ENCODE results near the gene OTOP3. TPM values are rescaled to one million over a fixed set of nuclear protein-coding genes. Genes with fewer than 3 reads are reported as not detected.

OTOP3 gene
- total RNA-seq, 1 experiment from 2014 or later, result not detected

- H3K27ac Mint-ChIP-seq, result no peak overlapping the region
- TF ChIP-seq, protein P1, sequence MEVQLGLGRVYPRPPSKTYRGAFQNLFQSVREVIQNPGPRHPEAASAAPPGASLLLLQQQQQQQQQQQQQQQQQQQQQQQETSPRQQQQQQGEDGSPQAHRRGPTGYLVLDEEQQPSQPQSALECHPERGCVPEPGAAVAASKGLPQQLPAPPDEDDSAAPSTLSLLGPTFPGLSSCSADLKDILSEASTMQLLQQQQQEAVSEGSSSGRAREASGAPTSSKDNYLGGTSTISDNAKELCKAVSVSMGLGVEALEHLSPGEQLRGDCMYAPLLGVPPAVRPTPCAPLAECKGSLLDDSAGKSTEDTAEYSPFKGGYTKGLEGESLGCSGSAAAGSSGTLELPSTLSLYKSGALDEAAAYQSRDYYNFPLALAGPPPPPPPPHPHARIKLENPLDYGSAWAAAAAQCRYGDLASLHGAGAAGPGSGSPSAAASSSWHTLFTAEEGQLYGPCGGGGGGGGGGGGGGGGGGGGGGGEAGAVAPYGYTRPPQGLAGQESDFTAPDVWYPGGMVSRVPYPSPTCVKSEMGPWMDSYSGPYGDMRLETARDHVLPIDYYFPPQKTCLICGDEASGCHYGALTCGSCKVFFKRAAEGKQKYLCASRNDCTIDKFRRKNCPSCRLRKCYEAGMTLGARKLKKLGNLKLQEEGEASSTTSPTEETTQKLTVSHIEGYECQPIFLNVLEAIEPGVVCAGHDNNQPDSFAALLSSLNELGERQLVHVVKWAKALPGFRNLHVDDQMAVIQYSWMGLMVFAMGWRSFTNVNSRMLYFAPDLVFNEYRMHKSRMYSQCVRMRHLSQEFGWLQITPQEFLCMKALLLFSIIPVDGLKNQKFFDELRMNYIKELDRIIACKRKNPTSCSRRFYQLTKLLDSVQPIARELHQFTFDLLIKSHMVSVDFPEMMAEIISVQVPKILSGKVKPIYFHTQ (CRISPR knock-in tag; IDR thresholded peaks at IDR 0.05), result no peak
- no peak for TF ChIP-seq RORB (CRISPR knock-in tag; IDR thresholded peaks at IDR 0.05)
- TF ChIP-seq, protein P2, sequence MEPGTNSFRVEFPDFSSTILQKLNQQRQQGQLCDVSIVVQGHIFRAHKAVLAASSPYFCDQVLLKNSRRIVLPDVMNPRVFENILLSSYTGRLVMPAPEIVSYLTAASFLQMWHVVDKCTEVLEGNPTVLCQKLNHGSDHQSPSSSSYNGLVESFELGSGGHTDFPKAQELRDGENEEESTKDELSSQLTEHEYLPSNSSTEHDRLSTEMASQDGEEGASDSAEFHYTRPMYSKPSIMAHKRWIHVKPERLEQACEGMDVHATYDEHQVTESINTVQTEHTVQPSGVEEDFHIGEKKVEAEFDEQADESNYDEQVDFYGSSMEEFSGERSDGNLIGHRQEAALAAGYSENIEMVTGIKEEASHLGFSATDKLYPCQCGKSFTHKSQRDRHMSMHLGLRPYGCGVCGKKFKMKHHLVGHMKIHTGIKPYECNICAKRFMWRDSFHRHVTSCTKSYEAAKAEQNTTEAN (CRISPR knock-in tag; IDR thresholded peaks at IDR 0.05), result no peak
- TF ChIP-seq CREB1 (CRISPR knock-in tag; IDR thresholded peaks at IDR 0.05), result no peak
- no peak for TF ChIP-seq ZNF219 (CRISPR knock-in tag; IDR thresholded peaks at IDR 0.05; ENCODE audit: borderline replicate concordance)
- no peaks in the 10 kb centered on the region for H3K9me3 Mint-ChIP-seq
- ChIA-PET POLR2A (no interaction called here), CTCF (interaction anchor here (0.8 to 3.8 kb wide), 6 partner anchors 16 to 74 kb away, joined by 3 to 24 read pairs (median 6); partner anchors contain the start of genes OTOP2 and USH1G)
- DNase-seq (ENCODE audit: low spot score) (no peak), ATAC-seq (no peak)
- no peaks in the 10 kb centered on the region for H3K36me3 Mint-ChIP-seq
- peaks cover 57% of the 10 kb centered on the region for H3K27me3 Mint-ChIP-seq (ENCODE audit: low read depth)
- peaks cover 12% of the 10 kb centered on the region for H3K4me1 Mint-ChIP-seq
- no peak overlapping the region for H3K4me3 Mint-ChIP-seq
These were observed 3.8 kb downstream of the OTOP3 start for GRCh38 chr17:74939534-74939933.

GRCh38 chr17:74941128-74941725, 5.5 kb downstream of the OTOP3 start:
- Mint-ChIP-seq H3K9me3 (no peaks in the 10 kb centered on the region), H3K36me3 (no peaks in the 10 kb centered on the region)
- POLR2A ChIA-PET, result no interaction called here

More at GRCh38 chr17:74941128-74941725, 5.5 kb downstream of the OTOP3 start:
- Mint-ChIP-seq H3K4me3 (no peak overlapping the region), H3K27me3 (ENCODE audit: low read depth) (peaks cover 40% of the 10 kb centered on the region), H3K4me1 (peaks cover 17% of the 10 kb centered on the region), H3K27ac (no peak overlapping the region)
- CTCF ChIA-PET, result no interaction called here
- TF ChIP-seq RORB (CRISPR knock-in tag; IDR thresholded peaks at IDR 0.05) (no peak), ZNF512 (CRISPR knock-in tag; IDR thresholded peaks at IDR 0.05; ENCODE audit: borderline replicate concordance) (no peak), FOXP1 (CRISPR knock-in tag; IDR thresholded peaks at IDR 0.05; ENCODE audit: borderline replicate concordance) (no peak), CBFB (CRISPR knock-in tag; IDR thresholded peaks at IDR 0.05; ENCODE audit: low read depth) (no peak), JAZF1 (CRISPR knock-in tag; IDR thresholded peaks at IDR 0.05) (no peak), ZNF281 (CRISPR knock-in tag; IDR thresholded peaks at IDR 0.05) (no peak), NFYB (CRISPR knock-in tag; conservative IDR thresholded peaks at IDR 0.05; ENCODE audit: low read depth) (no peak), NFATC4 (CRISPR knock-in tag; IDR thresholded peaks at IDR 0.05) (no peak), ERG (CRISPR knock-in tag; IDR thresholded peaks at IDR 0.05) (no peak), USF1 (CRISPR knock-in tag; IDR thresholded peaks at IDR 0.05) (no peak), ZNF396 (CRISPR knock-in tag; IDR thresholded peaks at IDR 0.05; ENCODE audit: borderline replicate concordance) (no peak)
- TF ChIP-seq, protein P3, sequence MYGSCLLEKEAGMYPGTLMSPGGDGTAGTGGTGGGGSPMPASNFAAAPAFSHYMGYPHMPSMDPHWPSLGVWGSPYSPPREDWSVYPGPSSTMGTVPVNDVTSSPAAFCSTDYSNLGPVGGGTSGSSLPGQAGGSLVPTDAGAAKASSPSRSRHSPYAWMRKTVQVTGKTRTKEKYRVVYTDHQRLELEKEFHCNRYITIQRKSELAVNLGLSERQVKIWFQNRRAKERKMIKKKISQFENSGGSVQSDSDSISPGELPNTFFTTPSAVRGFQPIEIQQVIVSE (CRISPR knock-in tag; IDR thresholded peaks at IDR 0.05; ENCODE audit: borderline replicate concordance), result no peak
- DNase-seq (ENCODE audit: low spot score) (no peak), ATAC-seq (no peak)
